Ishikawa (cell line): ENCODE measurements around the gene FAU.

Experiments used
- CEBPB ChIP-seq: IDR thresholded peaks from 2 replicates; pipeline ENCODE4 v1.6.1; 2012
- CREB1 ChIP-seq: IDR thresholded peaks from 2 replicates; pipeline ENCODE4 v1.6.1; 2012; ENCODE audit warnings: low read depth
- EGR1 ChIP-seq: IDR thresholded peaks from 2 replicates; pipeline ENCODE4 v1.6.1; 2012
- EP300 ChIP-seq: IDR thresholded peaks from 2 replicates; pipeline ENCODE4 v1.6.1; 2012; ENCODE audit warnings: borderline replicate concordance
- FOXM1 ChIP-seq: IDR thresholded peaks from 2 replicates; pipeline ENCODE4 v1.6.1; 2012; ENCODE audit warnings: low read depth, borderline replicate concordance
- NFIC ChIP-seq: IDR thresholded peaks from 2 replicates; pipeline ENCODE4 v1.6.1; 2012
- RAD21 ChIP-seq: IDR thresholded peaks from 2 replicates; pipeline ENCODE4 v1.6.1; 2012; ENCODE audit warnings: low read depth
- TAF1 ChIP-seq: IDR thresholded peaks from 2 replicates; pipeline ENCODE4 v1.6.1; 2012; ENCODE audit warnings: low read depth, mild to moderate bottlenecking
- TCF12 ChIP-seq: IDR thresholded peaks from 2 replicates; pipeline ENCODE4 v1.6.1; 2012; ENCODE audit warnings: low read depth
- TEAD4 ChIP-seq: IDR thresholded peaks from 2 replicates; pipeline ENCODE4 v1.6.1; 2012
- YY1 ChIP-seq: IDR thresholded peaks from 2 replicates; pipeline ENCODE4 v1.6.1; 2012; ENCODE audit warnings: low read depth
- ZBTB7A ChIP-seq: IDR thresholded peaks from 2 replicates; pipeline ENCODE4 v1.6.1; 2012; ENCODE audit warnings: low read depth
- TF ChIP-seq, protein P1 (sequence below): IDR thresholded peaks from 2 replicates; pipeline ENCODE4 v1.6.1; 2012
- TF ChIP-seq, protein P2 (sequence below): IDR thresholded peaks from 2 replicates; pipeline ENCODE4 v1.6.1; 2012; ENCODE audit warnings: low read depth, mild to moderate bottlenecking
- TF ChIP-seq, protein P3 (sequence below): IDR thresholded peaks from 2 replicates; pipeline ENCODE4 v1.6.1; 2012

Gene FAU

DNA sequence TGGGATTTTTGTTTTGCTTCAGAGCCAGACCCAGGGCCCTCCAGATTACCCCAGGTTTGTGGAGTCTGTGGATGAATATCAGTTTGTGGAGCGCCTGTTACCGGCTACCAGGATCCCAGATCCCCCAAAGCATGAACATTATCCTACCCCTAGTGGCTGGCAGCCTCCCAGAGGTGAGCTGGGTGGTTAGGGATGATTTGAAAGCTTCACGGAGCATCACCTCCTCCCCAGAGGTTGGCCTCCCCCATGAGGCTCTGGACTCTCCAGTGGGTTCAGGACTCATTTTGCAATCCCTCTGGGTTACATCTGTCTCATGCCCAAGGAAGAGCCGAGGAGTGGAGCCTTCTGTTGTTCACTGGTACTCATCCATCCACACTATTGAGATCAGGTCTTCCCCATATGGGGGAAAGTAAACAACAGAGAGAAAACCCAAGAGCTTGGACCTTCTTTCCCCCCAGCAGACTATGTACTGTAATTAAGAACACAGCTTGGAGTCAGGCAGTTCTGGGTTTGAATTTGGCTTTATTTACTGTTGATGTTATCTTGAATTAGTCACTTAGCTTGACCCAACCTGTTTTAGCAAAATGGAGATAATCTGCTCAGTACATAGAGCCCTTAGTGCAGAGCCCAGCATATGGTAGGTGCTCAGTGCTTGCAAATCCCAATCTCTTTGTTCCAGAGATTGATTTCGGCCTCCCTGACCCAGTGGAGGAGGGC, 2.7 kb upstream of the FAU start:
- TF ChIP-seq, protein P1, sequence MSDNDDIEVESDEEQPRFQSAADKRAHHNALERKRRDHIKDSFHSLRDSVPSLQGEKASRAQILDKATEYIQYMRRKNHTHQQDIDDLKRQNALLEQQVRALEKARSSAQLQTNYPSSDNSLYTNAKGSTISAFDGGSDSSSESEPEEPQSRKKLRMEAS, result no peak
- TF ChIP-seq TAF1, result no peak

DNA sequence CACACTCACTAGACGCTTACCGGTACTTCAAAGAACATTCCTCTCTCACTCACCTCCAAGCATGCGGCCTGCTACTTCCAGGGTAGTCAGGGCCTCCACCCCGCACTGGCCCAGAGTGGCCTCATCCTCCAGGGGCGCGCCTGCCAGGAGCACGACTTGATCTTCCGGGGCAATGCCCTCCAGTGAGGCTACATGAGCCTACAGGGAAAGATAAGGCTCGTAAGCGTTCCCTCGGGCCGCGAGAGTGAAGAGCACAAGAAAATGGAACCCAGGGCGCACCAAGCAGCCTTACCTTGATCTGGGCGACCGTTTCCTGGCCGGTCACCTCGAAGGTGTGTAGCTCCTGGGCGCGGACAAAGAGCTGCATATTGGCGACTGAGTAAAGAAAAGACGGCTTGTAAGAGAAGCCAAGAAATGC, 478 bp downstream of the FAU start:
- no peak for TF ChIP-seq RAD21
- TF ChIP-seq ZBTB7A, result no peak
- no peak for TF ChIP-seq NFIC
- TF ChIP-seq EP300, result no peak
- TF ChIP-seq, protein P2, sequence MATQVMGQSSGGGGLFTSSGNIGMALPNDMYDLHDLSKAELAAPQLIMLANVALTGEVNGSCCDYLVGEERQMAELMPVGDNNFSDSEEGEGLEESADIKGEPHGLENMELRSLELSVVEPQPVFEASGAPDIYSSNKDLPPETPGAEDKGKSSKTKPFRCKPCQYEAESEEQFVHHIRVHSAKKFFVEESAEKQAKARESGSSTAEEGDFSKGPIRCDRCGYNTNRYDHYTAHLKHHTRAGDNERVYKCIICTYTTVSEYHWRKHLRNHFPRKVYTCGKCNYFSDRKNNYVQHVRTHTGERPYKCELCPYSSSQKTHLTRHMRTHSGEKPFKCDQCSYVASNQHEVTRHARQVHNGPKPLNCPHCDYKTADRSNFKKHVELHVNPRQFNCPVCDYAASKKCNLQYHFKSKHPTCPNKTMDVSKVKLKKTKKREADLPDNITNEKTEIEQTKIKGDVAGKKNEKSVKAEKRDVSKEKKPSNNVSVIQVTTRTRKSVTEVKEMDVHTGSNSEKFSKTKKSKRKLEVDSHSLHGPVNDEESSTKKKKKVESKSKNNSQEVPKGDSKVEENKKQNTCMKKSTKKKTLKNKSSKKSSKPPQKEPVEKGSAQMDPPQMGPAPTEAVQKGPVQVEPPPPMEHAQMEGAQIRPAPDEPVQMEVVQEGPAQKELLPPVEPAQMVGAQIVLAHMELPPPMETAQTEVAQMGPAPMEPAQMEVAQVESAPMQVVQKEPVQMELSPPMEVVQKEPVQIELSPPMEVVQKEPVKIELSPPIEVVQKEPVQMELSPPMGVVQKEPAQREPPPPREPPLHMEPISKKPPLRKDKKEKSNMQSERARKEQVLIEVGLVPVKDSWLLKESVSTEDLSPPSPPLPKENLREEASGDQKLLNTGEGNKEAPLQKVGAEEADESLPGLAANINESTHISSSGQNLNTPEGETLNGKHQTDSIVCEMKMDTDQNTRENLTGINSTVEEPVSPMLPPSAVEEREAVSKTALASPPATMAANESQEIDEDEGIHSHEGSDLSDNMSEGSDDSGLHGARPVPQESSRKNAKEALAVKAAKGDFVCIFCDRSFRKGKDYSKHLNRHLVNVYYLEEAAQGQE, result no peak
- no peak for TF ChIP-seq CEBPB
- TF ChIP-seq, protein P3, sequence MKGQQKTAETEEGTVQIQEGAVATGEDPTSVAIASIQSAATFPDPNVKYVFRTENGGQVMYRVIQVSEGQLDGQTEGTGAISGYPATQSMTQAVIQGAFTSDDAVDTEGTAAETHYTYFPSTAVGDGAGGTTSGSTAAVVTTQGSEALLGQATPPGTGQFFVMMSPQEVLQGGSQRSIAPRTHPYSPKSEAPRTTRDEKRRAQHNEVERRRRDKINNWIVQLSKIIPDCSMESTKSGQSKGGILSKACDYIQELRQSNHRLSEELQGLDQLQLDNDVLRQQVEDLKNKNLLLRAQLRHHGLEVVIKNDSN, result no peak
- TF ChIP-seq, protein P1, result no peak

DNA sequence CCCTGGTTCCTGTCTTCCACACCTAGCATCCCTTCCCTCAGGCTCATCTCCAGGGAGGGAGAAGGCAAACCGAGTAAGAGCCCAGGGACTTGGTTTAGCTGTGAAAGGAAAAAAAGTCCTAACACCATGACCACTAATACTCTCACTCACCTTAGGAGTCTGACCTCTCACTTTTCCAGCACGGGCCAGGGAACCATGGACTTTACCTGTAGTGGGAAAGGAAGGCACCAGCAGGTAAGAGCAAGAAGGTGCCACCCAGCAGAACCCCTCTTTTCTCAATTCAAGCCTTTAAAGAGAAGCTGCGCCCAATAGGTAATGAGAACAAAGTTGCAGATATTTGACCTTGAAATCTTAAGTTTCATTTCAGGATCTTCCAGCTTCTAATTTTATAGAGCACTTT, 1.1 kb downstream of the FAU start:
- TF ChIP-seq TEAD4 (no peak), TCF12 (no peak), RAD21 (no peak), FOXM1 (no peak), CEBPB (no peak), YY1 (no peak), TAF1 (no peak), EGR1 (no peak), NFIC (no peak), ZBTB7A (no peak), CREB1 (no peak), EP300 (no peak)
- TF ChIP-seq, protein P2, result no peak
- TF ChIP-seq, protein P1, result no peak
- TF ChIP-seq, protein P3, result no peak

DNA sequence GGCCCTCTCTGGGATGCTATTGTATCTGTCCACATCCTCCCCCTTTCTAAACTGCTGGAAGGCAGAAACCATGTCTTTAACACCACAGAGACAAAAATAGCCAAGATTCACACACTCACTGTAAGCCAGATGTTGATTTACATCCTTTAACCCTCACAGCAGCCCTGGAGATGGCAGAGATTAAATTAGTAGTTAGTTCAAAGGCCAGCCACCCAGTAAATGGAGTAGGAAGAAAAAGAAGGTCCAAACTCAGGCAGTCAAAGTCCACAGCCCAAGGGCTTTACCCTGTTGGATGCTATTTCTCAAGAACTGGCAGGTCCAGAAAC, 2.3 kb downstream of the FAU start:
- TF ChIP-seq CEBPB (no peak), EGR1 (no peak), ZBTB7A (no peak), EP300 (no peak), TEAD4 (no peak), CREB1 (no peak), TCF12 (no peak), YY1 (no peak), FOXM1 (no peak), TAF1 (no peak), RAD21 (no peak), NFIC (no peak)
- TF ChIP-seq, protein P2, result no peak
- TF ChIP-seq, protein P1, result no peak
- TF ChIP-seq, protein P3, result no peak
